Adrenal gland (tissue), 12 donors: Measurements from ENCODE around the gene CCDC30. TPM values are rescaled to one million over a fixed set of nuclear protein-coding genes. Genes with fewer than 3 reads are reported as not detected.
A peak's percentile ranks its signal among the peaks of the same experiment; 100 is the strongest.
"Not testable (repeated sequence)": the region's sequence is repeated elsewhere in the genome, so short reads cannot be mapped to it uniquely, and the experiment has no call there.

ENCODE experiments used
- DNase-seq, 7 donors: peaks; one replicate each; pipeline ENCODE4 v3.0.0-alpha.2; 2019 to 2020
- H3K27ac ChIP-seq, 5 donors: fragments of 200-600 bp; sonication (generic) in 4 of 5; 1 replicate in 3 of 5; 2 replicates in 2 of 5; pipeline versions ENCODE4 v1.5.1 to v1.8.0; 2016 to 2020; ENCODE audit warnings: mild to moderate bottlenecking in 1 of 5
- H3K27me3 ChIP-seq: fragments of 200-600 bp; 2 replicates; pipeline ENCODE4 v1.8.0; 2021
- H3K36me3 ChIP-seq, 2 donors: fragments of 200-600 bp; replicated peaks in 1 of 2; 1 replicate in 1 of 2; 2 replicates in 1 of 2; pipeline versions ENCODE4 v1.5.1 to v1.8.0; 2018 to 2022
- H3K4me1 ChIP-seq, 2 donors: fragments of 200-600 bp; replicated peaks in 1 of 2; 1 replicate in 1 of 2; 2 replicates in 1 of 2; pipeline versions ENCODE4 v1.5.1 to v1.8.0; 2018 to 2021
- H3K4me3 ChIP-seq, 4 donors: fragments of 200-600 bp; sonication (generic) in 3 of 4; one replicate each; pipeline ENCODE4 v1.5.1; 2016 to 2018
- H3K9me3 ChIP-seq, 3 donors: fragments of 200-600 bp; sonication (generic) in 1 of 3; replicated peaks in 1 of 3; 1 replicate in 2 of 3; 2 replicates in 1 of 3; pipeline versions ENCODE4 v1.5.1 to v1.8.0; 2016 to 2021
- CTCF ChIP-seq, 6 experiments: fragments of 450-650 bp in 4 of 6; fragments of 200-600 bp in 2 of 6; sonication (generic) in 1 of 6; IDR thresholded peaks; 1 replicate in 5 of 6; 2 replicates in 1 of 6; pipeline versions ENCODE4 v1.5.1 to v1.8.0; 2016 to 2021; ENCODE audit warnings: antibody characterized with exemption in 6 of 6, mild to moderate bottlenecking in 2 of 6, moderate library complexity in 1 of 6
- POLR2A ChIP-seq, 2 donors: fragments of 450-650 bp; IDR thresholded peaks; one replicate each; pipeline ENCODE4 v1.6.1; 2017; ENCODE audit warnings: antibody characterized with exemption in 2 of 2, mild to moderate bottlenecking in 2 of 2, moderate library complexity in 1 of 2
- WGBS, 4 donors: extraction: QIAGEN DNeasy Blood & Tissue Kit in 2 of 4; methylation state at CpG; one replicate each; pipeline versions ENCODE4 v1.1.5 to v1.1.7; 2013 to 2017; 5-methylcytosine and 5-hydroxymethylcytosine counted together
- intact Hi-C, 2 donors: fragments of 100-400 bp; cut with DNase I; formaldehyde crosslinking; loops; one replicate each; pipeline versions ENCODE4 v1.14.1 to v1.15.0; 2022 to 2023
- polyA plus RNA-seq, 3 donors: library from polyadenylated mRNA; stranded (reverse); fragments of 200-250 nt in 2 of 3; fragments of 350-450 nt in 1 of 3; fragmentation: Illumina TruSeq in 1 of 3; extraction: RNeasy Lipid Tissue Mini Kit (QIAGEN cat#74804) in 1 of 3; gene quantifications; one replicate each; pipeline ENCODE4 v1.2.3, GENCODE V29; 2013 to 2014
- total RNA-seq, 9 donors: library from RNA; depleted of rRNA in 4 of 9; stranded (reverse); fragments of >200 nt in 4 of 9; fragments of 120-200 nt in 1 of 9; fragmentation: NEBNext Ultra II Directional in 1 of 9; extraction: Animal tissue kit (Norgen Biotek cat#: 25700) in 1 of 9; gene quantifications; one replicate each; pipeline versions ENCODE4 v1.1.0 to v1.2.4, GENCODE V29; 2013 to 2023
- donor health status: healthy with polysubstance abuse.
- donor health status: Bipolar disorder and iron deficiency.
- donor health status: DM: yes; HTN: yes; CAD: no.
- donor health status: DM: no; HTN: no; CAD: no.
- donor health status: DM: no; HTN: no; CAD: no.
- donor health status: DM: yes; HTN: yes; CAD: no.

CCDC30 gene
- total and polyA plus RNA-seq, 12 donors, result 1.8 to 8.3 (median 4.0) TPM

- Histone ChIP-seq H3K4me1 (no peaks in the 10 kb centered on the region), H3K27ac (no peak overlapping the region), H3K4me3 (no peak overlapping the region), H3K9me3 (no peaks in the 10 kb centered on the region), H3K36me3 (no peaks in the 10 kb centered on the region), H3K27me3 (no peaks in the 10 kb centered on the region)
- 93 to 100% (median 97%) methylated on average over 3 of the region's 3 CpGs for WGBS, 4 donors
- TF ChIP-seq POLR2A (IDR thresholded peaks at IDR 0.05) (no peak), CTCF (IDR thresholded peaks at IDR 0.05) (no peak)
- no peak for DNase-seq
- intact Hi-C loops, result no loop called here
Observed at GRCh38 chr1:42490237-42490636, 27.2 kb downstream of the CCDC30 start.

- H3K27ac ChIP-seq, H3K36me3 ChIP-seq, H3K27me3 ChIP-seq, H3K4me3 ChIP-seq, H3K4me1 ChIP-seq, intact Hi-C loops, DNase-seq: not testable (repeated sequence)
- peaks cover 0 to 12% (median 4%) of the 10 kb centered on the region in 3 donors for H3K9me3 ChIP-seq
- WGBS, 4 donors, result 80 to 95% (median 94%) methylated on average over 8 to 11 of the region's 11 CpGs
Observed at GRCh38 chr1:42502031-42502430, 38.9 kb downstream of the CCDC30 start.

- DNase-seq, result no peak
- Histone ChIP-seq H3K27ac (no peak overlapping the region), H3K4me1 (no peaks in the 10 kb centered on the region), H3K36me3 (no peaks in the 10 kb centered on the region), H3K27me3 (no peaks in the 10 kb centered on the region), H3K4me3 (no peak overlapping the region), H3K9me3 (peaks cover 0 to 12% (median 4%) of the 10 kb centered on the region in 3 donors)
- TF ChIP-seq CTCF (IDR thresholded peaks at IDR 0.05) (no peak), POLR2A (IDR thresholded peaks at IDR 0.05) (no peak)
- intact Hi-C loops, result no loop called here
- WGBS, 4 donors, result 91 to 100% (median 95%) methylated on average over 2 of the region's 2 CpGs
Observed at GRCh38 chr1:42504535-42505128, 41.5 kb downstream of the CCDC30 start.

GRCh38 chr1:42506576-42506975 is 43.5 kb downstream of the CCDC30 start:
- H3K27ac ChIP-seq, result no peak overlapping the region
- WGBS, 4 donors, result 83 to 90% (median 89%) methylated on average over 1 of the region's 1 CpG
- TF ChIP-seq CTCF (IDR thresholded peaks at IDR 0.05), result no peak
- TF ChIP-seq POLR2A (IDR thresholded peaks at IDR 0.05), result no peak
- H3K9me3 ChIP-seq, result peaks cover 0 to 12% (median 4%) of the 10 kb centered on the region in 3 donors
- intact Hi-C loops, result no loop called here
- H3K4me3 ChIP-seq, result no peak overlapping the region
- H3K4me1 ChIP-seq, result no peaks in the 10 kb centered on the region
- no peaks in the 10 kb centered on the region for H3K36me3 ChIP-seq
- DNase-seq, result no peak
- no peaks in the 10 kb centered on the region for H3K27me3 ChIP-seq

- H3K27ac ChIP-seq, intact Hi-C loops, H3K4me3 ChIP-seq, H3K9me3 ChIP-seq, H3K27me3 ChIP-seq, H3K36me3 ChIP-seq, H3K4me1 ChIP-seq: not testable (repeated sequence)
- DNase-seq, result peak in 1 of 7 donors; percentile 2
- 67 to 80% (median 78%) methylated on average over 6 of the region's 6 CpGs for WGBS, 4 donors
- peak in 1 of 6 experiments; percentile 24 for TF ChIP-seq CTCF (IDR thresholded peaks at IDR 0.05)
Observed at GRCh38 chr1:42511581-42512155, 48.6 kb downstream of the CCDC30 start.
